Measurements from ENCODE around the gene LPIN2. TPM values are rescaled to one million over a fixed set of nuclear protein-coding genes. Genes with fewer than 3 reads are reported as not detected.

Gene LPIN2
- total and polyA plus RNA-seq, 8 donors = 24.3 to 63.2 (median 29.3) TPM

- no peaks in the 10 kb centered on the region for H3K27me3 ChIP-seq
- intact Hi-C loops (cut with DNase I) = loop anchor here in 1 of 2 donors (10.0 kb wide), 1 partner anchor 51 kb away; no protein-coding TSS in a partner anchor
- H3K4me3 ChIP-seq = no peak overlapping the region
- H3K9me3 ChIP-seq = no peaks in the 10 kb centered on the region
- peak; percentile 42 to 58 for TF ChIP-seq CTCF (IDR thresholded peaks at IDR 0.05)
- no peak for DNase-seq
- H3K36me3 ChIP-seq = no peaks in the 10 kb centered on the region
- ATAC-seq = peak; percentile 57
- H3K27ac ChIP-seq = peak overlapping the region; percentile 27 to 34
- H3K4me1 ChIP-seq = peaks cover 30 to 74% of the 10 kb centered on the region in 2 donors
These were observed 27.3 kb downstream of the LPIN2 start for GRCh38 chr18:2985628-2986027.

GRCh38 chr18:2984703-2985261 lies 28.2 kb downstream of the LPIN2 start:
- H3K27me3 ChIP-seq = no peaks in the 10 kb centered on the region
- H3K4me3 ChIP-seq = no peak overlapping the region
- intact Hi-C loops (cut with DNase I) = loop anchor here in 1 of 2 donors (10.0 kb wide), 1 partner anchor 50 kb away; no protein-coding TSS in a partner anchor
- H3K9me3 ChIP-seq = no peaks in the 10 kb centered on the region
- no peak for TF ChIP-seq CTCF (IDR thresholded peaks at IDR 0.05)
- H3K4me1 ChIP-seq = peaks cover 38 to 82% of the 10 kb centered on the region in 2 donors
- peak overlapping the region in 1 of 2 donors; percentile 34 for H3K27ac ChIP-seq
- DNase-seq (no peak), ATAC-seq (no peak)
- H3K36me3 ChIP-seq = no peaks in the 10 kb centered on the region

GRCh38 chr18:2984091-2984490 lies 28.9 kb downstream of the LPIN2 start:
- no peak overlapping the region for H3K27ac ChIP-seq
- peaks cover 45 to 86% of the 10 kb centered on the region in 2 donors for H3K4me1 ChIP-seq
- intact Hi-C loops (cut with DNase I) = loop anchor here in 1 of 2 donors (10.0 kb wide), 1 partner anchor 49 kb away; no protein-coding TSS in a partner anchor
- H3K27me3 ChIP-seq = no peaks in the 10 kb centered on the region
- no peaks in the 10 kb centered on the region for H3K9me3 ChIP-seq
- no peak overlapping the region for H3K4me3 ChIP-seq
- no peak for ATAC-seq
- H3K36me3 ChIP-seq = no peaks in the 10 kb centered on the region
- DNase-seq = no peak
- TF ChIP-seq CTCF (IDR thresholded peaks at IDR 0.05) = no peak

- H3K4me3 ChIP-seq = no peak overlapping the region
- peak overlapping the region; percentile 84 to 86 for H3K27ac ChIP-seq
- DNase-seq (no peak), ATAC-seq (no peak)
- intact Hi-C loops (cut with DNase I) = loop anchor here in 1 of 2 donors (10.0 kb wide), 1 partner anchor 48 kb away; no protein-coding TSS in a partner anchor
- TF ChIP-seq CTCF (IDR thresholded peaks at IDR 0.05) = no peak
- H3K9me3 ChIP-seq = no peaks in the 10 kb centered on the region
- H3K4me1 ChIP-seq = peaks cover 53 to 86% of the 10 kb centered on the region in 2 donors
- no peaks in the 10 kb centered on the region for H3K36me3 ChIP-seq
- H3K27me3 ChIP-seq = no peaks in the 10 kb centered on the region
These were observed 29.6 kb downstream of the LPIN2 start for GRCh38 chr18:2983296-2983695.

GRCh38 chr18:2982452-2983269 lies 30.3 kb downstream of the LPIN2 start:
- Histone ChIP-seq H3K36me3 (no peaks in the 10 kb centered on the region), H3K4me3 (peak overlapping the region in 1 of 2 donors; percentile 10), H3K4me1 (peaks cover 57 to 92% of the 10 kb centered on the region in 2 donors), H3K27me3 (no peaks in the 10 kb centered on the region), H3K9me3 (no peaks in the 10 kb centered on the region), H3K27ac (peak overlapping the region; percentile 84 to 86)
- intact Hi-C loops (cut with DNase I) = loop anchor here in 1 of 2 donors (10.0 kb wide), 1 partner anchor 48 kb away; no protein-coding TSS in a partner anchor
- TF ChIP-seq CTCF (IDR thresholded peaks at IDR 0.05) = no peak
- DNase-seq (no peak), ATAC-seq (no peak)
